GM10847 (cell line): ENCODE data around the gene CPXM1.

Source experiments
- POLR2A ChIP-seq: IDR thresholded peaks from 2 replicates; pipeline ENCODE4 v1.6.1; 2011; ENCODE audit not compliant: insufficient read length; ENCODE audit errors: extremely low read depth

The CPXM1 gene

GRCh38 chr20:2751878-2752566 lies 48.4 kb downstream of the CPXM1 start:
- no peak for TF ChIP-seq POLR2A

- TF ChIP-seq POLR2A: no peak
Observed at GRCh38 chr20:2751347-2751877, 49.0 kb downstream of the CPXM1 start.

- no peak for TF ChIP-seq POLR2A
Observed at GRCh38 chr20:2750491-2751251, 49.8 kb downstream of the CPXM1 start.

GRCh38 chr20:2749951-2750490 lies 50.4 kb downstream of the CPXM1 start:
- no peak for TF ChIP-seq POLR2A

GRCh38 chr20:2749343-2749950 lies 51.0 kb downstream of the CPXM1 start:
- no peak for TF ChIP-seq POLR2A

- no peak for TF ChIP-seq POLR2A
Observed at GRCh38 chr20:2748551-2749342, 51.7 kb downstream of the CPXM1 start.

GRCh38 chr20:2747676-2748235 lies 52.7 kb downstream of the CPXM1 start:
- no peak for TF ChIP-seq POLR2A

- no peak for TF ChIP-seq POLR2A
Observed at GRCh38 chr20:2746636-2747265, 53.7 kb downstream of the CPXM1 start.

GRCh38 chr20:2745936-2746635 lies 54.3 kb downstream of the CPXM1 start:
- no peak for TF ChIP-seq POLR2A

- no peak for TF ChIP-seq POLR2A
Observed at GRCh38 chr20:2745060-2745910, 55.1 kb downstream of the CPXM1 start.
